A673 (cell line): ENCODE data around the gene AKAP7.

Experiments used
- CTCF ChIP-seq: fragments of 300-800, 200-600 bp; sonication (generic); conservative IDR thresholded peaks from 2 replicates; pipeline ENCODE4 v1.5.1; 2017; ENCODE audit warnings: low read depth, mild to moderate bottlenecking, antibody characterized with exemption, low read length, moderate library complexity, mixed read lengths
- EZH2 ChIP-seq: fragments of 200-600 bp; sonication (generic); IDR thresholded peaks from 2 replicates; pipeline ENCODE4 v1.6.1; 2017; ENCODE audit warnings: borderline replicate concordance, low read depth, mild to moderate bottlenecking, mixed read lengths, antibody characterized with exemption, low read length; ENCODE audit not compliant: poor library complexity, severe bottlenecking

- no peak for TF ChIP-seq CTCF
- no peak for TF ChIP-seq EZH2
Observed at GRCh38 chr6:131139599-131139998, 4.3 kb downstream of the AKAP7 start.
